Stimulated activated CD4-positive, alpha-beta T cell treated with anti-CD3 and anti-CD28 coated beads, TNF-alpha, amount 100 ng/mL, for 24 hours (primary cell): ENCODE data around the gene MRM3.
"Not testable (repeated sequence)": the region's sequence is repeated elsewhere in the genome, so short reads cannot be mapped to it uniquely, and the experiment has no call there.

Source experiments
- DNase-seq, 3 experiments: peaks; one replicate each; pipeline ENCODE4 v3.0.0-alpha.2; 2020; ENCODE audit warnings: low read depth in 3 of 3

Gene MRM3

GRCh38 chr17:781805-782731 lies at the start of gene MRM3, which contains the start of gene GLOD4:
Gene MRM3, plus strand, starts transcription at chr17:782353. Its CDS starts 26 bp downstream, at chr17:782379.
Gene GLOD4, minus strand, starts transcription at chr17:782280. Its CDS starts 25 bp downstream, at chr17:782255.
- DNase-seq: peak; percentile 92 to 94 (median 94)

DNA sequence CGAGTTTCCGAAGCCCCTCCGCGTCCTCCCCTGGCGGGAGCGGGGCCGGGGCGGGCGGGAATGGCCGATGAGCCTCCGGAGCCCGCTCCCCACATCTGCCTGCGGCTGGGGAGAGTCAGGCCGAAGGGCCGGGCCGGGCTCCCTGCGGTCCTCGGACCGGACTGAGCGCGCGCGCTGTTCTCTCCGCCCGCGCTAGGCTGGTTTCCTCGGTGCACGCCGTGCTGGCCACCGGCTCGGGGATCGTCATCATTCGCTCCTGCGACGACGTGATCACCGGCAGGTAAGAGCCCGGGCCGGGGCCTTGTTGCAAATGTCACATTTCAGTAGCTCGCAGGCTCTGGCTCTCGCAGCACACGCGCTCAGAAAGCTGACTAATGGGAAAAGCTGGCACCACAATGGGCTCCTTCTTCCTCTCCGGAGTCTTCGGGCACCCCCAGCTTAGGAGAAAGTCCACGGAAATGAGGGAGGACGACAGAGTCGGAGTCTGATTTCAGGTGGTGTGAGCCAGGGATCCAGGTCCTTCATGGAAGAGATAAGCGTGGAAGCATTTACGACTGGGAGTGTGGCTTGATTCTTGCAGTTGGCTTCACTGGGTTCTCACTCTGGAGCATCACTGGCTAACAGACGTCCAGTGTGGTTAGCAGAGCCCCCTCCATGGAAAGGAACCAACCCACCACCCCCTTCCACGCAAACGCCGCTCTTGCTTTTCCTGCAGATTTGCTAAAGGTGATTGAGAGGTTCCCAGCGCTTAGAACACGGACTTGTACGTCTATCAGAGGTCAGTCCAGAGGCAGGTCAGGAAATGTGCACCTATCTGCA lies 49.0 kb upstream of the MRM3 start:
- DNase-seq: peak in 1 of 3 experiments; percentile 60

DNA sequence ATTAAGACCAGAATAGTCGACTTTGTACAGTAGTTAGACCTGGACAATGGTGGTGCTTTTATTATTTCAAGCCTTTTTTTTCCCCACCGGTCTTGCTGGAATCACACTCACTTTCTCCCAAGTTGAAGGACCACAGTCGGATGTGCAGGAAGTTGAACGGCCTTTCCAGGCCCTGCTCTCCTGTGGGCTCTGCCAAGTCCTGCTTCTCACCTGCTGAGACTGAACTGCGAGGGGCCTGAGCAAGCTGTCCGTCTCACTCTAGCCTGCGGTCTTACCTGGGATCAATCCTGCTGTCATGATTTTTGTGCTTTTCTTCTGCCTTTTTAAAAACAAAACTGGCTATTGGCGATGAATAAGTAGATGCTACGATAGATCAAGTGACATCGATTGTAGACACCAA lies 48.4 kb upstream of the MRM3 start:
- no peak for DNase-seq

DNA sequence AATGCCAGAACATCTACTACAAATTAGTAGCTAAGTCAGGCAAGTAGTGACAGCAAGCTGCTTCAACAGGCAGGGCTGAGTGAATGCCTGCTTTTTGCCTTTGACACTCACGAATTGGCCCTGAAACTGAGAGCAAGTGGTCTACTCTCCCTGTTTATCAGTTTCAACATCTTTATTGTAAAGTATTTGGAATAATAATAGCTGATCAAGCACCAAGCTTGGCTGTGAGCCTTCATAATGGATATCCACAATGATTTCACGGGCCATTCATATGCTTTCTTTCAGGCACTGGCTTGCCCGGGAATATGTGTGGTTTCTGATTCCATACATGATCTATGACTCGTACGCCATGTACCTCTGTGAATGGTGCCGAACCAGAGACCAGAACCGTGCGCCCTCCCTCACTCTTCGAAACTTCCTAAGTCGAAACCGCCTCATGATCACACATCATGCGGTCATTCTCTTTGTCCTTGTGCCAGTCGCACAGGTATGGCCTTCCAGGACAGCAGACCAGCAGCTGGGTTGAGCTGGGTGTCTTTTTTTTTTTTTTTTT lies 44.5 kb upstream of the MRM3 start:
- no peak for DNase-seq

- DNase-seq: peak in 1 of 3 experiments; percentile 23
Observed at GRCh38 chr17:740240-741017, 41.7 kb upstream of the MRM3 start.

DNA sequence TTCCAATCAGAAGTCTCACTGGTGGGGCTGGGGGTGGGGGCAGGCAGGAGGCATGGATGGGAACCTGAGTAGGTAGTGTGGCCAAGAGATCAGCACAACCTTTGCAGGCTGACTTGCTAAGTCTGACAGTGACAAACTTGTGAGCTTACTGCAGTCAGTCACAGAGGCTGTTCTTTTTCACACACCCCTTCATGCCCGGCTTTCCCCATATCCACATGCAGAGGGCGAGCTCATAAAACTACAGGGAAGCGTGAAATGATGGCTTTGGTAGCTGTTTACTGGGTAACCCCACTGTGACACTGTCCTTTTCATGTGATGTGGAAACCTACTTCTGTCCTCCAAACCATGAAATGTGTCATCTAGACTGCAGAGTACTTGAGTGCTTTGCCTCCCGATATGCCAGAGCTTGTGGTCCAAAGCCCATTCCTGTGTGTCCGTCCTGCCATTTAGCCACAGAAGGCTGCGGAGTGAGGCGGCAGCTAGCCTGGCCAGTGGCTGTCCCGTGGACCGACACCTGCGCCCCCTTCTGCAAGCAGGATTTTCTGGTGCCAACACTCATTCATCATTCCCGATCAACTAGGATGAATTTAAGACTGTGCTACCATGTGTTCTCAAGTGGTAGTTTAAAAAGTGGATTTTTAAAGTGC lies 39.9 kb upstream of the MRM3 start:
- DNase-seq: no peak

DNA sequence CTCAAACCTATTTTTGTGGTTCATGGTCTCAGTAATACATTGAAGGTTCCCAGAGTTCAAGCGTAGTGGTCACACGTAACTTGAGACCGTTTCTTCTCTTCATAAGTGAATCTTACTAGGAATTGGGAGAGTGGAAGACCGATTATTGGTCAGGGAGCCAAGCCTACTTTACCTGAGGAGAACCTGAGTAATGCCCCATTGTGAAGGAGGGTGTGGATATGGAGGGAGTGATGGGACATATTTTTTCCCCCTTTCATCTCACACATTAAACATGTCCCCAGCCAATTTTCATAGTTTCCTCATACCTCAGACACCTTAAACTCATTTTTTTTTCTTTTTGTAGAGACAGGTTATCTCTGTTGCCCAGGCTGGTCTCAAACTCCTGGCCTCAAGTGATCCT lies 39.0 kb upstream of the MRM3 start:
- no peak for DNase-seq

- no peak for DNase-seq
Observed at GRCh38 chr17:744937-745336, 37.2 kb upstream of the MRM3 start.

GRCh38 chr17:745406-745805 lies 36.7 kb upstream of the MRM3 start:
- no peak for DNase-seq

- DNase-seq: no peak
Observed at GRCh38 chr17:746181-746580, 36.0 kb upstream of the MRM3 start.

GRCh38 chr17:746783-747629 lies 35.1 kb upstream of the MRM3 start:
- no peak for DNase-seq

GRCh38 chr17:748604-749003 lies 33.5 kb upstream of the MRM3 start:
- not testable (repeated sequence) for DNase-seq

GRCh38 chr17:749359-749758 lies 32.8 kb upstream of the MRM3 start:
- DNase-seq: not testable (repeated sequence)

DNA sequence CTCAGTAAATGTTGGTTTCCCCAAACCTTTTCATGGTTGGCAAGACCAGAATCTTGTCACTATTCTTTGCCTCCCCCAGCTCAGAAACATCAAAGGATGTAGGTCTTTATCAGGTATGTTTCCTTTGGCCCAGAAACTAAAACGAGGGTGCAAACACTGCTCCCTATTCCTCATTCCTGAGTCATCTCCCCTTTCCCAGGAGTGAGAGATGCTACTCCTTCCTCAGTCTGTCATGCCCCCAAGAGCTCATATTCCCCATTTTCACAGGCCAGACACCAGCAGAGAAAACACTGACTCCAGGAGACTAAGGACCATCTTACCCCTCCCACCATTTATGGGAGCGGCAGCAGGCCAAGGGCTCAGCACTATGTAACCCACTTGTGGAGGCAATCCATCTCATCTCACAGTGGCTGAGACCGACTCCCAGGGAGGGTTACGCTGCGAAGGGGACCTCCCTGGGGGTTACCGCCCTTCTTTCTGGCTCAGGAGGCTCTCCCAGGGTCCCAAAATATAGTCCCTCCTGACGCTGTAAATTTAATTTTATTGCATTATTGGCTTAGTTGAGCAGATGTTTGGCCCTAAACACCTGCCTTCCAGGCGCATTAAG lies 31.6 kb upstream of the MRM3 start:
- no peak for DNase-seq

DNA sequence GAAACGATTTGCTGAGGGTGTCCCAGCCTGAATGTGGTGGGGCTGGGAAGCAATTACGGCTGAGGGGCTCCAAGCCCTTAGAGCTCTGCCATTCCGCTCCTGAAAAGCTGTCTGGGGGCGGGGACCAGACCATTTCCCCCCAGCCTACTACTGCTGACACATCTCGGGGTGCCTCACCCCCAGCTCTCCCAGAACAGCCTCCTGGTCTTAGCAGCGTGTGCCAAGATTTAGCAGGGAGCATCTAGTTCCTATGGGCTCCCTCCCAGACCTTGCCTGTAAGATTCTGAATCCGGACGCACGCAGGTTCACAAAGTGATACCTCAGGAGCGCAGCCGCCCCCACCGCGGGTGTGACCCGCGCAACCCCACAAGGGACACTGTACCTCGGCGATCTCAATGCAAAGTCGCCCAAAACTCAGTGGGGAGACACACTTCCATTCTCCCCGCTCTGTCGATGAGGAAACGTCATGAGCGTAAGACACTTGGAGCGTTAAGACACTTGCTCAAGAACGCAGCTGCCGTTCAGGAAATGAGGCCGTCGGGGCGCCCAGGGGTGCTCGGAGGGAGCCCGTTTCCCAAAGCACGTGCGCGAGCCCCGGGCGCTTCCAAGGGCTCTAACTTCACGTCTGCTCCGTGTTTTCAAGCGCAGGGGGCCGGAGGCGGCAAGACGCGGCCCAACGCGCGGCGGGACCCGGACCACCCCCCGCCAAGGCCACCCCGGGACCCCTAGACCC lies 30.7 kb upstream of the MRM3 start:
- DNase-seq: peak in 2 of 3 experiments; percentile 14 to 38

- peak; percentile 94 to 98 (median 97) for DNase-seq
Observed at GRCh38 chr17:752002-752619, 30.0 kb upstream of the MRM3 start, which contains the start of gene GEMIN4. Gene GEMIN4, minus strand, starts transcription at chr17:752264. Its CDS starts 122 bp downstream, at chr17:752142.

DNA sequence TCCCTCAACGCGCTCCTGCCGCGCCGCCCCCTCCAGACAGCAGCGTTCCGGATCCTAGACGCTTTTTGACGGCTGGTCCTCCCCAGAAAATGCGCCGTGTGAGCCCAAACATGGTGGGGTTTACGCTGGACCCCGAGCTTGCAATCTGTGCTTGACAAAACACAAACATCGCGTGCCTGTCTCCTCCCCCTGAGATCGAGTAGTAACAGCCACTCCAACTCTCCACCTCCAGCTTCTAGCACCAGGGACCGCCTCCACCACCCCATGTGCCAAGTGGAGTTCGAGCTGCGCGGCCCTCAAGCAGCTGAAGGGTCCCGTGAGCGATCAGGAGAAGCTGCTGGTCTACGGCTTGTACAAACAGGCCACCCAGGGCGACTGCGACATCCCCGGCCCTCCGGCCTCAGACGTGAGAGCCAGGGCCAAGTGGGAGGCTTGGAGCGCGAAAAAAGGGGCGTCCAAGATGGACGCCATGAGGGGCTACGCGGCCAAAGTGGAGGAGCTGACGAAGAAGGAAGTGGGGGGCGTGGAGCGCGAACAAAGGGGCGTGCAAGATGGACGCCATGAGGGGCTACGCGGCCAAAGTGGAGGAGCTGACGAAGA lies 29.4 kb upstream of the MRM3 start:
- DNase-seq: peak in 1 of 3 experiments; percentile 22

DNA sequence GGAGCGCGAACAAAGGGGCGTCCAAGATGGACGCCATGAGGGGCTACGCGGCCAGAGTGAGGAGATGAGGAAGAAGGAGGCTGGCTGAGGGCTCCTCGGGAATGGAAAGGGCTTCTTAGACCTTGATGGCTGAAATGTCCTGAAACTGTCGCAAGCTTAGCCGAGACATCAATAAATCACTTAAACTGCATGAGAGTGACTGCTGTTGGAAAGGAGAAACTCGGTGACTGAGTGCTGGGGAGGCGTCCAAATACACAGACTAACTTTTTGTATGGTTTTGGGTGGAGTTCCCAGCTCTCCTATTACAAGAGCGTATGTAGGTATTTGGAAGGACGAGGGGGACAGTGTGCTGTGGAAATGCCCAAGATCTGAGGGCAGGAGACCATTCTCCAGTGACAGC lies 28.7 kb upstream of the MRM3 start:
- DNase-seq: no peak
